Muscle of leg (tissue), 11 donors: Measurements from ENCODE around the gene PTGES3L. TPM values are rescaled to one million over a fixed set of nuclear protein-coding genes. Genes with fewer than 3 reads are reported as not detected.

Source experiments
- DNase-seq: peaks from one replicate; pipeline ENCODE4 v3.0.0; 2013
- H3K27ac ChIP-seq: one replicate; pipeline ENCODE4 v1.5.1; 2013; ENCODE audit warnings: mild to moderate bottlenecking, low read length, control low read depth
- H3K27me3 ChIP-seq: one replicate; pipeline ENCODE4 v1.6.1; 2013; ENCODE audit warnings: low read length; ENCODE audit not compliant: control insufficient read depth, insufficient read depth
- H3K36me3 ChIP-seq: one replicate; pipeline ENCODE4 v1.6.1; 2013; ENCODE audit warnings: low read length; ENCODE audit not compliant: control insufficient read depth, insufficient read depth
- H3K4me1 ChIP-seq: one replicate; pipeline ENCODE4 v1.6.1; 2013; ENCODE audit warnings: low read length; ENCODE audit not compliant: control insufficient read depth, insufficient read depth
- H3K4me3 ChIP-seq: one replicate; pipeline ENCODE4 v1.5.1; 2013; ENCODE audit warnings: low read length, control low read depth
- H3K9me3 ChIP-seq: replicated peaks from 2 replicates; pipeline ENCODE4 v1.6.1; 2013; ENCODE audit warnings: low read depth, low read length; ENCODE audit not compliant: control insufficient read depth
- WGBS: methylation state at CpG from one replicate; pipeline ENCODE4 v1.1.5; 2013; ENCODE audit warnings: missing lambda C conversion rate; ENCODE audit not compliant: insufficient coverage; 5-methylcytosine and 5-hydroxymethylcytosine counted together
- polyA plus RNA-seq, 8 donors: library from polyadenylated mRNA; unstranded; fragments of 120-200 nt; gene quantifications; one replicate each; pipeline versions ENCODE4 v1.2.1 to v1.2.3, GENCODE V29; 2013; ENCODE audit warnings: inconsistent platforms in 1 of 8, low replicate concordance in 1 of 8; ENCODE audit not compliant: insufficient read length in 8 of 8, insufficient read depth in 1 of 8
- total RNA-seq: library from RNA; stranded (reverse); fragments of 120-200 nt; gene quantifications from one replicate; pipeline ENCODE4 v1.2.4, GENCODE V29; 2013

Gene PTGES3L
- total and polyA plus RNA-seq, 9 donors, result 37.3 to 81.2 (median 58.1) TPM

- Histone ChIP-seq H3K36me3 (peaks cover 18% of the 10 kb centered on the region), H3K27me3 (peaks cover 2% of the 10 kb centered on the region), H3K27ac (peak within 1 kb of the TSS; percentile 84), H3K9me3 (no peaks in the 10 kb centered on the region), H3K4me3 (peak within 1 kb of the TSS; percentile 96), H3K4me1 (peaks cover 33% of the 10 kb centered on the region)
- peak; percentile 93 for DNase-seq
- under 1% methylated on average over 79 of the region's 80 CpGs for WGBS
Observed at GRCh38 chr17:43021741-43022512, 42.0 kb upstream of the PTGES3L start, which contains the start of gene VAT1. Gene VAT1 (minus strand): TSS chr17:43022385. CDS start chr17:43022322, 63 bp downstream.

- 0% methylated on average over 1 of the region's 40 CpGs for WGBS
Observed at GRCh38 chr17:43020789-43021740, 41.2 kb upstream of the PTGES3L start.

GRCh38 chr17:43020030-43020621 lies 40.2 kb upstream of the PTGES3L start:
- WGBS, result 27% methylated on average over 2 of the region's 6 CpGs
- Histone ChIP-seq H3K4me3 (no peak overlapping the region), H3K36me3 (peaks cover 33% of the 10 kb centered on the region), H3K9me3 (no peaks in the 10 kb centered on the region), H3K4me1 (peaks cover 46% of the 10 kb centered on the region), H3K27ac (peak overlapping the region; percentile 67), H3K27me3 (no peaks in the 10 kb centered on the region)
- peak; percentile 76 for DNase-seq

More at GRCh38 chr17:43020789-43021740, 41.2 kb upstream of the PTGES3L start:
- H3K4me3 ChIP-seq, result peak overlapping the region; percentile 96
- H3K27ac ChIP-seq, result peak overlapping the region; percentile 84
- H3K9me3 ChIP-seq, result no peaks in the 10 kb centered on the region
- peak; percentile 83 for DNase-seq
- H3K27me3 ChIP-seq, result peaks cover 2% of the 10 kb centered on the region
- H3K36me3 ChIP-seq, result peaks cover 25% of the 10 kb centered on the region
- H3K4me1 ChIP-seq, result peaks cover 37% of the 10 kb centered on the region

GRCh38 chr17:43019418-43019817 lies 39.5 kb upstream of the PTGES3L start:
- H3K9me3 ChIP-seq, result no peaks in the 10 kb centered on the region
- H3K36me3 ChIP-seq, result peaks cover 40% of the 10 kb centered on the region
- no peak overlapping the region for H3K4me3 ChIP-seq
- peak; percentile 43 for DNase-seq
- H3K27ac ChIP-seq, result peak overlapping the region; percentile 67
- H3K27me3 ChIP-seq, result no peaks in the 10 kb centered on the region
- WGBS, result 45% methylated on average over 3 of the region's 7 CpGs
- peaks cover 48% of the 10 kb centered on the region for H3K4me1 ChIP-seq

- WGBS, result no CpG with 5 or more reads among the region's 4 CpGs
- Histone ChIP-seq H3K4me1 (peaks cover 46% of the 10 kb centered on the region), H3K4me3 (no peak overlapping the region), H3K36me3 (peaks cover 45% of the 10 kb centered on the region), H3K27ac (peak overlapping the region; percentile 67), H3K27me3 (no peaks in the 10 kb centered on the region), H3K9me3 (no peaks in the 10 kb centered on the region)
- DNase-seq, result no peak
Observed at GRCh38 chr17:43018932-43019331, 39.1 kb upstream of the PTGES3L start.

GRCh38 chr17:43018008-43018853 lies 38.4 kb upstream of the PTGES3L start:
- peaks cover 46% of the 10 kb centered on the region for H3K4me1 ChIP-seq
- no peak for DNase-seq
- 55% methylated on average over 16 of the region's 19 CpGs for WGBS
- H3K36me3 ChIP-seq, result peaks cover 52% of the 10 kb centered on the region
- H3K9me3 ChIP-seq, result no peaks in the 10 kb centered on the region
- H3K4me3 ChIP-seq, result no peak overlapping the region
- H3K27me3 ChIP-seq, result no peaks in the 10 kb centered on the region
- no peak overlapping the region for H3K27ac ChIP-seq

- 88% methylated on average over 6 of the region's 7 CpGs for WGBS
- H3K4me3 ChIP-seq, result no peak overlapping the region
Observed at GRCh38 chr17:43016216-43016615, 36.3 kb upstream of the PTGES3L start.

GRCh38 chr17:43015579-43015978 lies 35.7 kb upstream of the PTGES3L start:
- H3K4me1 ChIP-seq, result peaks cover 38% of the 10 kb centered on the region
- peaks cover 64% of the 10 kb centered on the region for H3K36me3 ChIP-seq
- H3K4me3 ChIP-seq, result no peak overlapping the region
- 44% methylated on average over 3 of the region's 9 CpGs for WGBS
- no peaks in the 10 kb centered on the region for H3K9me3 ChIP-seq
- peak overlapping the region; percentile 72 for H3K27ac ChIP-seq
- no peaks in the 10 kb centered on the region for H3K27me3 ChIP-seq
- no peak for DNase-seq

More at GRCh38 chr17:43016216-43016615, 36.3 kb upstream of the PTGES3L start:
- Histone ChIP-seq H3K27ac (no peak overlapping the region), H3K27me3 (no peaks in the 10 kb centered on the region), H3K36me3 (peaks cover 64% of the 10 kb centered on the region), H3K9me3 (no peaks in the 10 kb centered on the region), H3K4me1 (peaks cover 43% of the 10 kb centered on the region)
- no peak for DNase-seq
